Measurements from ENCODE around the gene MAFG. TPM values are rescaled to one million over a fixed set of nuclear protein-coding genes. Genes with fewer than 3 reads are reported as not detected.

MAFG gene
- total and polyA plus RNA-seq, 7 donors, result 21.6 to 74.2 (median 46.0) TPM

- H3K27ac ChIP-seq, result peak overlapping the region; percentile 99
- TF ChIP-seq CTCF (IDR thresholded peaks at IDR 0.05), result no peak
- no peaks in the 10 kb centered on the region for H3K9me3 ChIP-seq
- H3K36me3 ChIP-seq (ENCODE audit: insufficient read depth in 1 of 2, low read depth in 1 of 2), result peaks cover 0 to 3% of the 10 kb centered on the region in 2 donors
- H3K4me3 ChIP-seq, result peak overlapping the region; percentile 72
- no peaks in the 10 kb centered on the region for H3K27me3 ChIP-seq (ENCODE audit: insufficient read depth in 3 of 3, low read length in 2 of 3)
- ATAC-seq (peak; percentile 16 to 55 (median 40)), DNase-seq (no peak)
- 30 to 45% (median 32%) methylated on average over 53 to 56 of the region's 56 CpGs for WGBS, 3 donors
- intact Hi-C loops (cut with DNase I), result no loop called here
- H3K4me1 ChIP-seq, result peaks cover 27% of the 10 kb centered on the region
Observed at GRCh38 chr17:81940538-81941483, 13.3 kb upstream of the MAFG start.

- WGBS, 3 donors, result 21 to 31% (median 26%) methylated on average over 20 to 21 of the region's 21 CpGs
Observed at GRCh38 chr17:81939881-81940385, 12.4 kb upstream of the MAFG start.

GRCh38 chr17:81939218-81939617 lies 11.7 kb upstream of the MAFG start:
- WGBS, 3 donors, result 48 to 57% (median 54%) methylated on average over 14 to 15 of the region's 15 CpGs
- peak overlapping the region; percentile 72 for H3K4me3 ChIP-seq
- H3K4me1 ChIP-seq, result peaks cover 27% of the 10 kb centered on the region
- peaks cover 0 to 3% of the 10 kb centered on the region in 2 donors for H3K36me3 ChIP-seq (ENCODE audit: insufficient read depth in 1 of 2, low read depth in 1 of 2)
- no peaks in the 10 kb centered on the region for H3K9me3 ChIP-seq
- ATAC-seq (no peak), DNase-seq (no peak)
- TF ChIP-seq CTCF (IDR thresholded peaks at IDR 0.05), result no peak
- peak overlapping the region; percentile 99 for H3K27ac ChIP-seq
- H3K27me3 ChIP-seq (ENCODE audit: insufficient read depth in 3 of 3, low read length in 2 of 3), result no peaks in the 10 kb centered on the region
- intact Hi-C loops (cut with DNase I), result loop anchor here in 1 of 2 donors (5.0 kb wide), 1 partner anchor 72 kb away; no protein-coding TSS in a partner anchor

More at GRCh38 chr17:81939881-81940385, 12.4 kb upstream of the MAFG start:
- no peaks in the 10 kb centered on the region for H3K27me3 ChIP-seq (ENCODE audit: insufficient read depth in 3 of 3, low read length in 2 of 3)
- H3K9me3 ChIP-seq, result no peaks in the 10 kb centered on the region
- TF ChIP-seq CTCF (IDR thresholded peaks at IDR 0.05), result no peak
- H3K36me3 ChIP-seq (ENCODE audit: insufficient read depth in 1 of 2, low read depth in 1 of 2), result peaks cover 0 to 3% of the 10 kb centered on the region in 2 donors
- H3K4me1 ChIP-seq, result peaks cover 27% of the 10 kb centered on the region
- intact Hi-C loops (cut with DNase I), result loop anchor here in 1 of 2 donors (5.0 kb wide), 1 partner anchor 73 kb away; no protein-coding TSS in a partner anchor
- DNase-seq (peak; percentile 78), ATAC-seq (peak; percentile 8 to 36 (median 20))
- peak overlapping the region; percentile 99 for H3K27ac ChIP-seq
- peak overlapping the region; percentile 72 for H3K4me3 ChIP-seq

- intact Hi-C loops (cut with DNase I), result loop anchor here in 1 of 2 donors (5.0 kb wide), 1 partner anchor 68 kb away; no protein-coding TSS in a partner anchor
- DNase-seq, result no peak
Observed at GRCh38 chr17:81935709-81936084, 8.2 kb upstream of the MAFG start.

More at GRCh38 chr17:81935709-81936084, 8.2 kb upstream of the MAFG start:
- no peak overlapping the region for H3K27ac ChIP-seq
- ATAC-seq, result no peak
- H3K36me3 ChIP-seq (ENCODE audit: insufficient read depth in 1 of 2, low read depth in 1 of 2), result peaks cover 0 to 6% of the 10 kb centered on the region in 2 donors
- no peaks in the 10 kb centered on the region for H3K9me3 ChIP-seq
- TF ChIP-seq CTCF (IDR thresholded peaks at IDR 0.05), result no peak
- H3K27me3 ChIP-seq (ENCODE audit: insufficient read depth in 3 of 3, low read length in 2 of 3), result no peaks in the 10 kb centered on the region
- no peak overlapping the region for H3K4me3 ChIP-seq
- WGBS, 3 donors, result 83 to 88% (median 87%) methylated on average over 6 of the region's 6 CpGs
- peaks cover 23% of the 10 kb centered on the region for H3K4me1 ChIP-seq

Measured in psoas muscle (tissue), 8 donors.